Measurements from ENCODE around the gene TCP11L1. TPM values are rescaled to one million over a fixed set of nuclear protein-coding genes. Genes with fewer than 3 reads are reported as not detected.
A peak's percentile ranks its signal among the peaks of the same experiment; 100 is the strongest.

TCP11L1 gene
- 18.1 and 20.0 TPM in 2 replicates for total RNA-seq
- polyA plus RNA-seq, result 11.0 and 12.1 TPM in 2 replicates
- 10.6 and 11.0 TPM in 2 replicates for polyA plus RNA-seq (2011; cell fraction: cytosol; rRNA removed)
- polyA plus RNA-seq (2011; cell fraction: nucleus; rRNA removed), result 13.0 and 13.8 TPM in 2 replicates
- 11.7 and 12.6 TPM in 2 replicates for polyA plus RNA-seq (2012)
- 31.8 and 34.5 TPM in 2 replicates for polyA minus RNA-seq
- polyA minus RNA-seq (2011; cell fraction: cytosol; rRNA and poly(A)+ RNA removed), result 17.4 TPM
- 12.8 and 19.6 TPM in 2 replicates for polyA minus RNA-seq (2011; cell fraction: nucleus; rRNA and poly(A)+ RNA removed)
- Bru-seq, nascent RNA, result percentile 65 among the genes with signal in this experiment
- percentile 66 among the genes with signal in this experiment for BruChase-seq, experiment 1, labeled RNA remaining after a 6-hour chase
- BruChase-seq, experiment 2, labeled RNA remaining after a 2-hour chase, result percentile 60 among the genes with signal in this experiment
- long read RNA-seq, transcript TCP11L1-201 (10 exons, 2,817 nt), result major isoform, 20 of 31 reads
- long read RNA-seq, partial matches to known transcripts, result 3 of 31 reads
- long read RNA-seq, other reads (novel, unspliced or antisense), result 8 of 31 reads

- DNase-seq (ENCODE audit: low read depth, low spot score), result peak; percentile 95
These were observed at the start of gene TCP11L1 for GRCh38 chr11:33039274-33040032. TCP11L1 (plus strand) TSS chr11:33039572; CDS start chr11:33043774, 4,202 bp downstream.

More at GRCh38 chr11:33039274-33040032, at the start of gene TCP11L1:
- H3K9ac ChIP-seq (replicated peaks; ENCODE audit: extremely low read depth, insufficient read depth, low read length), result peak within 1 kb of the TSS; percentile 94
- ChIA-PET POLR2A (interaction anchor here (0.5 to 1.1 kb wide), 2 partner anchors 147 to 948 kb away, joined by 3 to 4 read pairs; partner anchors contain the start of gene QSER1), CTCF (interaction anchor here (0.9 to 2.3 kb wide), 6 partner anchors 13 to 456 kb away, joined by 3 to 15 read pairs (median 4); partner anchors contain the start of gene EIF3M)
- H3K27me3 ChIP-seq (ENCODE audit: control insufficient read depth in 2 of 2, insufficient read depth in 2 of 2, low read length in 2 of 2), result no peaks in the 10 kb centered on the region
- H4K20me1 ChIP-seq (replicated peaks; ENCODE audit: control insufficient read depth, extremely low read depth, insufficient read depth, low read length), result no peaks in the 10 kb centered on the region
- H3K36me3 ChIP-seq (ENCODE audit: control insufficient read depth in 2 of 2, extremely low read depth in 1 of 2, insufficient read depth in 2 of 2, low read length in 2 of 2), result no peaks in the 10 kb centered on the region
- no TSS peak for BruUV-seq (replicated peaks)
- H3K9me3 ChIP-seq (replicated peaks; ENCODE audit: control insufficient read depth, insufficient read depth, low read length), result no peaks in the 10 kb centered on the region
- H3K27ac ChIP-seq (ENCODE audit: insufficient read depth, low read depth, low read length), result peak within 1 kb of the TSS; percentile 79
- peak within 1 kb of the TSS; percentile 45 to 65 (median 57) for H3K4me3 ChIP-seq (replicated peaks in 1 of 3; ENCODE audit: insufficient read depth in 1 of 3, low read depth in 1 of 3, low read length in 3 of 3)
- H3K4me1 ChIP-seq (ENCODE audit: control insufficient read depth, extremely low read depth, insufficient read depth, low read length), result peaks cover 12% of the 10 kb centered on the region
- peaks cover 3% of the 10 kb centered on the region for H3K79me2 ChIP-seq (ENCODE audit: control insufficient read depth, insufficient read depth, low read length)
- H3K9me1 ChIP-seq (replicated peaks; ENCODE audit: control insufficient read depth, extremely low read depth, insufficient read depth, low read length), result no peaks in the 10 kb centered on the region
- FAIRE-seq, result peak; percentile 87
- intact Hi-C loops (cut with micrococcal nuclease), result loop anchor here (1.0 kb wide), 2 partner anchors 26 to 145 kb away; no protein-coding TSS in a partner anchor
- TF ChIP-seq POLR2AphosphoS5 (IDR thresholded peaks at IDR 0.05; ENCODE audit: insufficient read depth, low read depth, low read length), result peak; percentile 78
- peak; percentile 28 for TF ChIP-seq MAX (IDR thresholded peaks at IDR 0.05; ENCODE audit: insufficient read depth, insufficient read length)
- peak; percentile 73 for TF ChIP-seq POLR2A (IDR thresholded peaks at IDR 0.05; ENCODE audit: low read depth, low read length)
- no peak for TF ChIP-seq GATA2 (IDR thresholded peaks at IDR 0.05; ENCODE audit: insufficient read depth, insufficient read length, low read depth, low read length)
- TF ChIP-seq JUN (IDR thresholded peaks at IDR 0.05; ENCODE audit: borderline replicate concordance, insufficient read depth, insufficient read length, low read depth), result no peak
- dilution Hi-C loops (cut with MboI; ENCODE audit: extremely low pct_ligation_motif_present, low sequenced_read_pairs), result no loop called here
- peak within 1 kb of the TSS; percentile 96 for H3K4me2 ChIP-seq (ENCODE audit: insufficient read depth, low read length)
- peak within 1 kb of the TSS; percentile 90 for H2AFZ ChIP-seq (ENCODE audit: low read depth, low read length)

Measured in endothelial cell of umbilical vein (primary cell).